Loucy (cell line): ENCODE results near the gene FOXO6.
A peak's percentile ranks its signal among the peaks of the same experiment; 100 is the strongest.

ENCODE experiments used
- H2AFZ ChIP-seq: fragments of 200-600 bp; sonication (generic); 2 replicates; pipeline ENCODE4 v1.6.0; 2016; ENCODE audit warnings: antibody characterized with exemption, mild to moderate bottlenecking, low read length, moderate library complexity
- H3F3A ChIP-seq: fragments of 200-600 bp; 2 replicates; pipeline ENCODE4 v1.6.0; 2016; ENCODE audit warnings: antibody characterized with exemption, low read depth, mild to moderate bottlenecking
- H3K27me3 ChIP-seq: fragments of 200-600 bp; sonication (generic); 2 replicates; pipeline ENCODE4 v1.6.1; 2014; ENCODE audit warnings: low read length, mild to moderate bottlenecking; ENCODE audit not compliant: insufficient read depth, poor library complexity, severe bottlenecking
- H3K36me3 ChIP-seq: fragments of 200-600 bp; sonication (generic); 2 replicates; pipeline ENCODE4 v1.6.1; 2016; ENCODE audit warnings: low read length; ENCODE audit not compliant: insufficient read depth
- H3K4me1 ChIP-seq: fragments of 200-600 bp; sonication (generic); 2 replicates; pipeline ENCODE4 v1.5.1; 2014; ENCODE audit warnings: low read length, mild to moderate bottlenecking; ENCODE audit not compliant: insufficient read depth, poor library complexity, severe bottlenecking
- H3K4me2 ChIP-seq: fragments of 200-600 bp; sonication (generic); 2 replicates; pipeline ENCODE4 v1.6.0; 2014; ENCODE audit warnings: antibody characterized with exemption, low read length, low read depth, mild to moderate bottlenecking; ENCODE audit not compliant: poor library complexity, severe bottlenecking
- H3K4me3 ChIP-seq: fragments of 200-600 bp; sonication (generic); 2 replicates; pipeline ENCODE4 v1.5.1; 2014; ENCODE audit warnings: low read length, mild to moderate bottlenecking, mixed read lengths; ENCODE audit not compliant: poor library complexity, severe bottlenecking
- H3K79me2 ChIP-seq: fragments of 200-600 bp; sonication (generic); 2 replicates; pipeline ENCODE4 v1.6.1; 2014; ENCODE audit warnings: low read length; ENCODE audit not compliant: insufficient read depth
- H3K9ac ChIP-seq: fragments of 200-600 bp; sonication (generic); 2 replicates; pipeline ENCODE4 v1.6.0; 2014; ENCODE audit warnings: mild to moderate bottlenecking, low read depth, low read length, moderate library complexity; ENCODE audit not compliant: poor library complexity, severe bottlenecking
- H3K9me2 ChIP-seq: fragments of 200-600 bp; sonication (generic); replicated peaks from 2 replicates; pipeline ENCODE4 v1.6.1; 2016; ENCODE audit warnings: low read depth, low read length, mixed read lengths
- H3K9me3 ChIP-seq: fragments of 200-600 bp; sonication (generic); 2 replicates; pipeline ENCODE4 v1.6.1; 2014; ENCODE audit warnings: mild to moderate bottlenecking, antibody characterized with exemption, low read length, low read depth; ENCODE audit not compliant: insufficient read depth
- H4K20me1 ChIP-seq: fragments of 200-600 bp; sonication (generic); 2 replicates; pipeline ENCODE4 v1.6.0; 2014; ENCODE audit warnings: antibody characterized with exemption, low read length, mild to moderate bottlenecking; ENCODE audit not compliant: insufficient read depth, poor library complexity, severe bottlenecking
- EZH2phosphoT487 ChIP-seq: fragments of 200-600 bp; IDR thresholded peaks from 2 replicates; pipeline ENCODE4 v1.6.1; 2018; ENCODE audit warnings: antibody characterized with exemption, mild to moderate bottlenecking, moderate library complexity, borderline replicate concordance
- TF ChIP-seq, protein P1 (sequence below): fragments of 200-600 bp; sonication (generic); conservative IDR thresholded peaks from 2 replicates; pipeline ENCODE4 v1.5.1; 2014; ENCODE audit warnings: mild to moderate bottlenecking, antibody characterized with exemption, low read length

Gene FOXO6

DNA sequence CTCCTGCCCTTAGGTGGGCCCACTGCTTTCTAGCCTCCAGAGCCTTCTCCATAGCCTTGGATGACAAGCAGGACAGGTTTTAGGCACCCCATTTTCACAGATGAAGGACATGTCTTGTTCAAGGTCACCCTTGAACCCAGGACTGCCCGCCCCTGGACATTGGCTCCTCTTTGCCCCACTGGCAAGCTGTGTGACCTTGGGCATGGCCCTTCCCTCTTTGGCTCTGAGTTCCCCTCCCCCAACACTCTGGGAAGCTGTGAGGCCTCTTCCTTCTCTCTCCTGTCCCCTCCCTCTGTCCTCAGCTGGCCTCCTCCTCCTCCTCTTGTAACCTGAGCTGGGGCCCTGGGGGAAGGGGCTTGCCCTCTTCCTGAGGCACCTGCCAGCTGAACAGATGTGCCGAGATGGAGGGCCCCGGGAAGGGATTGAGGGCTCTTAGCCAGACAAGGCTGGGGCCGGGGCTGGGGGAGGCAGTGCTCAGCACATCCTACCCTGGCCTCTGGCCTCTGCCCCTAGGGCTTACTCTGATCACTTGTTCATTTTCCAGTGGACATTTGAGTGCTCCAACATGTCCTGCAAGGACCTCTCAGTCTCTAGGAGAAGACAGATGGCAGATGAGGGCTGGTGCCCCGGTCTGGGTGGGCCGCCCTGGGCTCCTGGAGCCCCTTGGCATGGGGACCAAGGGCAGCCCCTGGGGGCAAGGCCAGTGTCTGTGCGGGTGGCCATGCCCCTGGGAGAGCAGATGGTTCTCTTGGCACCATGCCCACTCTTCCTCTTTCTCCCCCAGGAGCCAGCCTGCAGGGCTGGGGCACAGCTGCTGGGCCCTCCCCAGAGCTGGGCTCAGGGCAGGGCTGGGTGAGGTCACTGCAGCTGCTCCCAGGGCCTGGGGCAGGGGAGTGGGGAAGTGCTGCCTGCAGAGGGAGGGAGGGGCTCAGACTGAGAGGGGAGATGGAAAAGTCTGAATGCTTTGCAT is 10.7 kb downstream of the FOXO6 start:
- Histone ChIP-seq H3K79me2 (peaks cover 33% of the 10 kb centered on the region; the same call in 1 of the 2 replicates), H2AFZ (no peak overlapping the region), H3K36me3 (no peaks in the 10 kb centered on the region), H3K9ac (peak overlapping the region; percentile 62), H3K9me3 (no peaks in the 10 kb centered on the region), H3K4me2 (peak overlapping the region; percentile 81), H3F3A (no peaks in the 10 kb centered on the region), H3K4me1 (peaks cover 56% of the 10 kb centered on the region), H3K9me2 (no peaks in the 10 kb centered on the region), H4K20me1 (no peaks in the 10 kb centered on the region), H3K27me3 (no peaks in the 10 kb centered on the region), H3K4me3 (peak overlapping the region; percentile 54)
- TF ChIP-seq, protein P1, sequence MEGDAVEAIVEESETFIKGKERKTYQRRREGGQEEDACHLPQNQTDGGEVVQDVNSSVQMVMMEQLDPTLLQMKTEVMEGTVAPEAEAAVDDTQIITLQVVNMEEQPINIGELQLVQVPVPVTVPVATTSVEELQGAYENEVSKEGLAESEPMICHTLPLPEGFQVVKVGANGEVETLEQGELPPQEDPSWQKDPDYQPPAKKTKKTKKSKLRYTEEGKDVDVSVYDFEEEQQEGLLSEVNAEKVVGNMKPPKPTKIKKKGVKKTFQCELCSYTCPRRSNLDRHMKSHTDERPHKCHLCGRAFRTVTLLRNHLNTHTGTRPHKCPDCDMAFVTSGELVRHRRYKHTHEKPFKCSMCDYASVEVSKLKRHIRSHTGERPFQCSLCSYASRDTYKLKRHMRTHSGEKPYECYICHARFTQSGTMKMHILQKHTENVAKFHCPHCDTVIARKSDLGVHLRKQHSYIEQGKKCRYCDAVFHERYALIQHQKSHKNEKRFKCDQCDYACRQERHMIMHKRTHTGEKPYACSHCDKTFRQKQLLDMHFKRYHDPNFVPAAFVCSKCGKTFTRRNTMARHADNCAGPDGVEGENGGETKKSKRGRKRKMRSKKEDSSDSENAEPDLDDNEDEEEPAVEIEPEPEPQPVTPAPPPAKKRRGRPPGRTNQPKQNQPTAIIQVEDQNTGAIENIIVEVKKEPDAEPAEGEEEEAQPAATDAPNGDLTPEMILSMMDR: no peak
- TF ChIP-seq EZH2phosphoT487: no peak

DNA sequence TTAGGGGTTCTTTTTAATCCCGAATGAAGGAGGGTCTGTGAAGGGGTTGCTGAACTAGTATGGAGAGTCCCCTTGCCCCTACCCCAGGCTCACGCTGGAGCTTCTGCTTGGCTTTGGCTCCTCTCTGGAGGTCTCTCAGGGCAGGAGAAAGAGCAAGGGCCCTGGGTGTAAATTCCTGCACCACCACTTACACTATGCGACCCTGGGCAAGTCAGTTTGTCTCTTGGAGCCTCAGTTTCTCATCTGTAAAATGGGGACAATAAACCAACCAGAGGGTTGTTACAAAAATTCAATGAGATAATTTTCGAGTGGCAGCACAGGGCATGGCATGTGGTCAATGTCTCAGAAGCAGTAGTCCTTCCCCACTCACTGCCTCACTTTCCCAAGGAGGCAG is 11.4 kb downstream of the FOXO6 start:
- peak overlapping the region; percentile 62 for H3K9ac ChIP-seq
- peak overlapping the region; percentile 81 for H3K4me2 ChIP-seq

DNA sequence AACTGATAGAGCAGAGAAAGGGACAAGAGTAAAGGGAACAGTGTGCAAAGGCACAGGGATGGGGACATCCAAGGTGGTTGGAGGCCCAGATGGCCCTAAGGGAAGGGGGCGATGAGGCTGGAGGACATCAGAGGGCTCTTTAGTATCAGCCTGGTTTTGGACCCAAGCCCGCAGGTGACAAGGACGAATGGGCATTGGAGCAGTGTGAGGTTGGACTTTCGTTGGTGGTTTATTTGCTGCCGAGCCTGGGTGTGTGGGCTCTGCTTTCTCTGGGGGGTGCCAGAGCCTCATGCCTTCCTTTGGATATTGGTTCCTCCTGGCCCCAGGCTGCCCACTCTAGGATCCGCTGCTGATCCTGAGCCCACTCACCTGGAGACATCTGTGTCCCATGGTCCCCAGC is 12.1 kb downstream of the FOXO6 start:
- Histone ChIP-seq H3K36me3 (no peaks in the 10 kb centered on the region), H4K20me1 (no peaks in the 10 kb centered on the region), H3K4me2 (peak overlapping the region; percentile 81), H3K4me1 (peaks cover 50% of the 10 kb centered on the region), H3K9me3 (no peaks in the 10 kb centered on the region), H3K79me2 (peaks cover 19% of the 10 kb centered on the region; the same call in 1 of the 2 replicates), H3K9ac (peak overlapping the region; percentile 62), H3K4me3 (no peak overlapping the region), H3K27me3 (no peaks in the 10 kb centered on the region), H3K9me2 (no peaks in the 10 kb centered on the region), H3F3A (no peaks in the 10 kb centered on the region), H2AFZ (no peak overlapping the region)
- TF ChIP-seq, protein P1: no peak
- TF ChIP-seq EZH2phosphoT487: no peak

More for the DNA sequence above, 11.4 kb downstream of the FOXO6 start:
- no peak for TF ChIP-seq EZH2phosphoT487
- TF ChIP-seq, protein P1: no peak
- Histone ChIP-seq H2AFZ (no peak overlapping the region), H3F3A (no peaks in the 10 kb centered on the region), H4K20me1 (no peaks in the 10 kb centered on the region), H3K4me3 (peak overlapping the region; percentile 54), H3K27me3 (no peaks in the 10 kb centered on the region), H3K79me2 (peaks cover 26% of the 10 kb centered on the region; the same call in 1 of the 2 replicates), H3K36me3 (no peaks in the 10 kb centered on the region), H3K4me1 (peaks cover 57% of the 10 kb centered on the region), H3K9me3 (no peaks in the 10 kb centered on the region), H3K9me2 (no peaks in the 10 kb centered on the region)
